ENCODE measurements around the gene FGF21. TPM values are rescaled to one million over a fixed set of nuclear protein-coding genes. Genes with fewer than 3 reads are reported as not detected.

FGF21 gene
- total and polyA plus RNA-seq, 2 donors (not counting 1 experiment from before 2014, with no cell fraction given): not detected

GRCh38 chr19:48772503-48772953, 17.2 kb downstream of the FGF21 start:
- no peak overlapping the region for H2AFZ ChIP-seq (ENCODE audit: low read length)
- DNase-seq (ENCODE audit: low read depth in 2 of 2): no peak

GRCh38 chr19:48777139-48777538, 21.8 kb downstream of the FGF21 start:
- Histone ChIP-seq H2AFZ (ENCODE audit: low read length) (no peak overlapping the region), H3K79me2 (ENCODE audit: control insufficient read depth, insufficient read depth, low read length) (no peaks in the 10 kb centered on the region), H3K27ac (ENCODE audit: insufficient read depth, low read length) (no peak overlapping the region), H3K4me1 (ENCODE audit: control insufficient read depth, extremely low read depth, insufficient read depth, low read length) (peaks cover 7% of the 10 kb centered on the region), H3K9me3 (ENCODE audit: control insufficient read depth, insufficient read depth, low read depth, low read length) (no peaks in the 10 kb centered on the region), H3K4me2 (ENCODE audit: extremely low read depth, insufficient read depth, low read length) (no peak overlapping the region), H3K36me3 (ENCODE audit: control insufficient read depth, insufficient read depth, low read length) (no peaks in the 10 kb centered on the region), H3K9ac (ENCODE audit: insufficient read depth, low read length) (no peak overlapping the region), H3K27me3 (ENCODE audit: control insufficient read depth, insufficient read depth, low read length) (no peaks in the 10 kb centered on the region), H3K4me3 (replicated peaks in 1 of 4; ENCODE audit: control extremely low read depth in 1 of 4, insufficient read depth in 1 of 4, low read depth in 3 of 4, low read length in 4 of 4) (no peak overlapping the region), H4K20me1 (ENCODE audit: control insufficient read depth, extremely low read depth, insufficient read depth, low read length) (no peaks in the 10 kb centered on the region)
- DNase-seq (ENCODE audit: low read depth in 2 of 2): no peak
- TF ChIP-seq EZH2 (IDR thresholded peaks at IDR 0.05; ENCODE audit: low read length, missing control alignments) (no peak), CTCF (conservative IDR thresholded peaks at IDR 0.05 in 1 of 2, IDR thresholded peaks at IDR 0.05 in 1 of 2; ENCODE audit: low read depth in 1 of 2, low read length in 2 of 2) (no peak)

More at GRCh38 chr19:48772503-48772953, 17.2 kb downstream of the FGF21 start:
- H4K20me1 ChIP-seq (ENCODE audit: control insufficient read depth, extremely low read depth, insufficient read depth, low read length): no peaks in the 10 kb centered on the region
- H3K79me2 ChIP-seq (ENCODE audit: control insufficient read depth, insufficient read depth, low read length): no peaks in the 10 kb centered on the region
- no peaks in the 10 kb centered on the region for H3K9me3 ChIP-seq (ENCODE audit: control insufficient read depth, insufficient read depth, low read depth, low read length)
- H3K4me2 ChIP-seq (ENCODE audit: extremely low read depth, insufficient read depth, low read length): no peak overlapping the region
- H3K36me3 ChIP-seq (ENCODE audit: control insufficient read depth, insufficient read depth, low read length): no peaks in the 10 kb centered on the region
- no peak overlapping the region for H3K4me3 ChIP-seq (replicated peaks in 1 of 4; ENCODE audit: control extremely low read depth in 1 of 4, insufficient read depth in 1 of 4, low read depth in 3 of 4, low read length in 4 of 4)
- no peak overlapping the region for H3K27ac ChIP-seq (ENCODE audit: insufficient read depth, low read length)
- H3K9ac ChIP-seq (ENCODE audit: insufficient read depth, low read length): no peak overlapping the region
- no peaks in the 10 kb centered on the region for H3K4me1 ChIP-seq (ENCODE audit: control insufficient read depth, extremely low read depth, insufficient read depth, low read length)
- no peak for TF ChIP-seq CTCF (conservative IDR thresholded peaks at IDR 0.05 in 1 of 2, IDR thresholded peaks at IDR 0.05 in 1 of 2; ENCODE audit: low read depth in 1 of 2, low read length in 2 of 2)
- H3K27me3 ChIP-seq (ENCODE audit: control insufficient read depth, insufficient read depth, low read length): peaks cover 2% of the 10 kb centered on the region

GRCh38 chr19:48777720-48778119, 22.4 kb downstream of the FGF21 start:
- H3K9ac ChIP-seq (ENCODE audit: insufficient read depth, low read length): no peak overlapping the region
- no peak overlapping the region for H2AFZ ChIP-seq (ENCODE audit: low read length)
- H3K4me3 ChIP-seq (replicated peaks in 1 of 4; ENCODE audit: control extremely low read depth in 1 of 4, insufficient read depth in 1 of 4, low read depth in 3 of 4, low read length in 4 of 4): no peak overlapping the region
- H3K27ac ChIP-seq (ENCODE audit: insufficient read depth, low read length): no peak overlapping the region
- no peaks in the 10 kb centered on the region for H4K20me1 ChIP-seq (ENCODE audit: control insufficient read depth, extremely low read depth, insufficient read depth, low read length)
- TF ChIP-seq EZH2 (IDR thresholded peaks at IDR 0.05; ENCODE audit: low read length, missing control alignments) (no peak), CTCF (conservative IDR thresholded peaks at IDR 0.05 in 1 of 2, IDR thresholded peaks at IDR 0.05 in 1 of 2; ENCODE audit: low read depth in 1 of 2, low read length in 2 of 2) (no peak)
- no peaks in the 10 kb centered on the region for H3K79me2 ChIP-seq (ENCODE audit: control insufficient read depth, insufficient read depth, low read length)
- peaks cover 7% of the 10 kb centered on the region for H3K4me1 ChIP-seq (ENCODE audit: control insufficient read depth, extremely low read depth, insufficient read depth, low read length)
- no peak overlapping the region for H3K4me2 ChIP-seq (ENCODE audit: extremely low read depth, insufficient read depth, low read length)
- H3K36me3 ChIP-seq (ENCODE audit: control insufficient read depth, insufficient read depth, low read length): no peaks in the 10 kb centered on the region
- no peak for DNase-seq (ENCODE audit: low read depth in 2 of 2)
- H3K27me3 ChIP-seq (ENCODE audit: control insufficient read depth, insufficient read depth, low read length): no peaks in the 10 kb centered on the region
- no peaks in the 10 kb centered on the region for H3K9me3 ChIP-seq (ENCODE audit: control insufficient read depth, insufficient read depth, low read depth, low read length)
